Skeletal muscle cell (primary cell): ENCODE measurements around the gene PRRT1.

ENCODE experiments used
- DNase-seq: peaks from one replicate; pipeline ENCODE4 v3.0.0-alpha.2; 2010; ENCODE audit warnings: low read depth
- H3K4me3 ChIP-seq: 2 replicates; pipeline ENCODE4 v1.5.1; 2011; ENCODE audit warnings: low read depth, mild to moderate bottlenecking, control low read depth, low read length, moderate library complexity

The PRRT1 gene

DNA sequence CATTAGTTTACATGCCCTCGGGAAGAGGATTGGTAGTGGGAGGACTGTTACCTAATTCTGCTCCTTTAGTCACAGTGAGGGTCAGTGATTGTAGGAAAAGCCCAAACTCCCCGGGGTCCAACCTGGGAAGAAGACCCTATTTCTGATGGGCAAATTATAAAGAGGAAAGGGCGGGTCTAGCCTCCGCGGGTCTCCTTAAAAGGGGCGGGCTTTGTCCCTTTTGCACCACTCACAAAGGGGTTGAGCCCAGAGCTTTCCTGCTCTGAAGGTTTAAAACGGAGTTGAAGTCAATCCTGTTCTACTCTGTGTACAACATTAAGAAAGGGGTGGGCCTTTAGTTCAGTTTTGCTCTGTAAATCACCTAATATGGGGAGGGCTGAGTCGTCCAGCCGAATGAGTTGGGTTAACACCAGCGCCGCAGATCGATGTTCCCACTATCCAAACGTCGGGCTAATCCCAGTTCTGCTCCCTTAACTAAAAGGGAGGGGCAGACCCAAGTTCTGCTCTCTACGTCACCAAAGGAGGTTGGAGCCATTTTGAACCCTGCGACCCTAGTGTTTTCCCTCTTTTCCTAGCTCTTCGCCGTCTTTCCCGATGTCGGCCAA lies 25.5 kb upstream of the PRRT1 start:
- no peak for DNase-seq
- H3K4me3 ChIP-seq: peak overlapping the region; percentile 99

- H3K4me3 ChIP-seq: peak overlapping the region; percentile 99
- no peak for DNase-seq
Measured at GRCh38 chr6:32176476-32177182, 24.9 kb upstream of the PRRT1 start.

- DNase-seq: peak; percentile 94
- H3K4me3 ChIP-seq: peak within 1 kb of the TSS; percentile 99
Measured at GRCh38 chr6:32175711-32176475, 24.2 kb upstream of the PRRT1 start, which contains the start of gene AGPAT1. AGPAT1 (minus strand) TSS chr6:32176084; CDS start chr6:32171496, 4,588 bp downstream.

GRCh38 chr6:32175322-32175710 lies 23.6 kb upstream of the PRRT1 start:
- DNase-seq: no peak
- peak overlapping the region; percentile 99 for H3K4me3 ChIP-seq

- peak overlapping the region; percentile 99 for H3K4me3 ChIP-seq
- no peak for DNase-seq
Measured at GRCh38 chr6:32174416-32174815, 22.7 kb upstream of the PRRT1 start.

DNA sequence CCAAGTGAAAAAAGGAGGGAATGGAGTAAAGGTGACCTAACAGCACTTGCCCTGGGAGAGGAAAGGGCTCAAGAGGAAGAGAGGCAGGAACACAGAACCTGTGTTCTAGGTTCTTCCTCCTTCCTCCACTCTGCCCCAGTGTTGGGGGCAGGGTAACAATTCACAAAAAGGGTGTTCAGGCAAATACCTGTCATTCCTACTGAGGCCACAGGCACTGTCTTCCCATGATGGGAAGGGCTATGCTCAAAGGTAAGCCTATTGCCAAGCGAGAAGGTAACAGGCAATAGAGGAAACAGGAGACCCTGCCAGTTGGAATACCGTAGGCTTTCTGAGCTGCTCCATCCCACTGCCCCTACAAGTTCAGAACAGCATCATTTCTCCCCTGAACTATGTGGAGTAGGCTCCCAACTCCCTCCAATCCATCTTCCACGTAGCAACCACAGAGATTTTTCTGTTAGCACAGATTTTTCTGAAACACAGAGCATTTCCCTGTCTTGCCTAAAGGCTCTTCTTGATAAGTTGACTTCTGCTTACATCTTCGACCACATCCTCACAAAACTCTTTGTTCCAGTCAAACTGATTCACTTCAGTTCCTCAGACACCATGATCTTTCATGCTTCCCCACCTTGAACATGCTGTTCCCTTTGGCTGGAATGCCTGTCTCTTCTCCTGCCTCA lies 21.4 kb upstream of the PRRT1 start:
- H3K4me3 ChIP-seq: no peak overlapping the region
- DNase-seq: no peak

GRCh38 chr6:32171234-32171633 lies 19.5 kb upstream of the PRRT1 start:
- H3K4me3 ChIP-seq: no peak overlapping the region
- no peak for DNase-seq

GRCh38 chr6:32170294-32170693 lies 18.6 kb upstream of the PRRT1 start:
- no peak overlapping the region for H3K4me3 ChIP-seq
- DNase-seq: no peak

DNA sequence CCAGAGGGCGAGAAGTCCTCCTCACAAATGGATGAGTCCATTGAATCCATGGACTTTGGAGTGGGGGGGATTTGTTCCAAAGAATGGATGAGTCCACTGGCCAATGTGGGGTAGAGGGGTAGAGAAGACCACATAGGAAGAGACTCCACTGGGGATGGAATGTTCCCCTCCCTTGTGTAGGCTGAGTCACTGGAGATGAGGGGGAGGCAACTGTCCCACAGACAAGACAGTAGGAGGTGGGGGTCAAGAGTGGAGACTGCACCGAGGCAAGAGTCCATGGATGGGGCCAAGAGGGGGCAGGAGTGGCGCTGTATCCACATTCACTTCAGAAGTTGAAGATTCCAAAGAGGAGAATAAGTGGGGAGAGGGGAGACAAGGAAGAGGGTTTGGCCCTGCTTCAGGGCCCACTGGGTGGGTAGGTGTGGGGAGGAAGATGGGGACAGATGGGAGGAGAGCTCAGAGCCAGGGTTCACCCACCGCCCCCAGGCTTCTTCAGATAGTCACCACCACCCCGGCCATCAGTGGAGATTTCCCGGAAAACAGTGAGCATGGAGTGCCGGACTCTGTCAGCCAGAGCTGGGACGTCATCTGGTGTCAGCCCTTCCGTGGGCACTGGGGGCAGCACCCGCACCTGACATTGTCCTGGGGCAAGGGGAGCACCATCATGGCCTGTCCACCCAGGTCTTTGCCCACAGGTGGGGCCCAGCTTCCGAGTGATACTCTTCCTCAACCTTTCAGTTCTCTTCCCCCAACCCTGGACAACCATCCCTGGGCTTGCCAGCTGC lies 17.3 kb upstream of the PRRT1 start:
- no peak for DNase-seq
- H3K4me3 ChIP-seq: no peak overlapping the region

DNA sequence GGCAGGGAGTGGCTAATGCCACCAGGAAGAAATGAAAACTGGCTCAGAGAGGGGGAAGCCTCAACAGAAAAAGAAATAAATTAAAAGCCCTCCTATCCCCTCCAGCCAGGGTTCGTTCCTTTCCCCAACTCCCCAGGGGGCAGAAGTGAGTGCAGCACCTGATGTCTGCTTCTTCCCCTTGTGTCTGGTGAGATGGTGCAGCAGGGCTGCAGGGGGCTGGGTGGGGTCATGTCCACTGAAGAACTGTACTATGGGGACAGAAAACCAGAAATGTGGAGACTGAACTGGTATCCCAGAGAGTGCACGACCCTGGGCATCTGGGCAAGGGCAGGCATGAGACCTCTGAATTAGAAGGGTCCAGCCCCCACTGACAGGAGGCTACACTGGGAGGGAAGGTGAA lies 16.6 kb upstream of the PRRT1 start:
- H3K4me3 ChIP-seq: no peak overlapping the region
- no peak for DNase-seq

DNA sequence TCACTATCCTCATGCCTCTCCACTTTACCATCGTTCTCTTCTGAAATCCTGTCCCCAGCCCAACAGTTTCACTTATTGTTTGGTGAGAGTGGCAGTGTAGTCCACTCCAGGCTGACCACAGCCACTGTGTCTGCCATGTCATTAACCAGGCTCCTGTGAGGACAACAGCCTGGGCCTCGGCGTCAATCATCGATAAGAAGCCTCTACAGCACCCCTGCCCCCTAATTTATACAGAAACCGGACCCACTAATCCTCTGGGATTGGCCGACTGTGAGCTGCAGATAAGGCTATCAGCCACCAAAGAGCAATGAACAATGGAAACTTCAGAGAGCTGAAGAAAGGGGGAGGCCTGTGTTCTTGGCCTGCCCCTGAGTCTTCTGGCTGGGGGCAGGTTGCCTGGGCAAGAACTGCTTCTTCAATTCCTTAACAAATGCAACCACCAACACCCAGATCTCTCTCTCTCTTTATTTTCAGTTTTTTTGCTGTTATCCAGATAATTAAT lies 16.1 kb upstream of the PRRT1 start:
- no peak for DNase-seq
- H3K4me3 ChIP-seq: no peak overlapping the region

- no peak for DNase-seq
- no peak overlapping the region for H3K4me3 ChIP-seq
Measured at GRCh38 chr6:32167154-32167760, 15.5 kb upstream of the PRRT1 start.

- DNase-seq: no peak
- no peak overlapping the region for H3K4me3 ChIP-seq
Measured at GRCh38 chr6:32166411-32167061, 14.8 kb upstream of the PRRT1 start.

DNA sequence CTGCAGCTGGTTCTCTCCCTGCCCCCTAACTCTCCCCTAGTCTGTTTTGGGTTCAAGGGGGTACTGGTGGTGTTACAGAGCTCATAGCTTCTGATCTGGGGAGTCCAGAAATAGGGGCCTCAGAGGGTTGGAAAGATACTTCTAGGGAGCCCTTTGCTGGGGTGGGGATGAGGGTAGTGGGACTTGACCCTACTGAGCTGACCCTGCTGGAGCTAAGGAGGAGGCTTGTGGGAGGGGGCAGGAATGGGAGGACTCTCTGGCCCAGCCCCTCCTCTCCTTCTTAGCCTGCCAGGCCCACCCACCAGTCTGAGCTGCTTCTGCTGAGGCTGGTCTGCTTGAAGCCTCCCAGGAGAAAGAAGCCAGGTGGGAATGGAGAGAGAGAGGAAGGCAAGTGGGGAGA lies 12.6 kb upstream of the PRRT1 start, which contains the start of gene EGFL8:
EGFL8 (plus strand) TSS at position 301 of the 400 bp plus-strand sequence. CDS start 1,571 bp downstream, outside the sequence.
- no peak within 1 kb of the TSS for H3K4me3 ChIP-seq

DNA sequence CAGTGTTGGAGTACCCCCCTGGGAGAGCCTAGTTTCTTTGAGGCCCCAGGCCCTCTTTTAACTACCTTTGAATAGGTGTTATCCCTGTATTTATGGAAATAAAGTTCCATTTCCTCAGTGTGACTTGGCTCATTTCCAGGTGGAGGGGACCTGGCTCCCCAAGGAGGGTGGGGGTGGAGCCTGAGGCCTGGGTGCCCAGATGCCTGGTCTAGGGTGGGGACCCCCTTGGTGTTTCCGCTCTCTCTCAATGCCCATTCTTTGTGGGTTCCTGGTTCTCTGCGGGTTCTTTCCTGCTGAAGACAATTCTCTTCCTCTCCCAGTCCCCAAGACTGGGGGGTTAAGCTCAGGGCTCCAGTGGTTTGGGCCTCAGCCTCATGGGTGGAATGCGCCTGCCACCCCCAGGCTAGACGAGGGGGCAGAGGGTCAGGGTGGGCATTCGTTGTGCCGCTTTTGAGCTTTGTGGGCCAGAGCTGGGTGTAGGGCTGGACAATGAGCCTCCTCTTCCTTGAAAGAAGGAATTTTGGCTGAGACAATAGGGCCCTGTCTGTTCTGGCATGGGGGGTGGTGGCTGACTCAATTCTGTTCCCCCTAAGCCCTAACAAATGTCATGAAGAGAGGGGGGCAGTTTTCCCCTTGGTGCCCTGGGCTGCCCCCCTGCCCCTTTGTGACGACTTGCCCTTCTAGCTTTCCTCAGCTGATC lies 12.0 kb upstream of the PRRT1 start:
- no peak overlapping the region for H3K4me3 ChIP-seq
- no peak for DNase-seq

More for the DNA sequence above, 12.6 kb upstream of the PRRT1 start, which contains the start of gene EGFL8:
- DNase-seq: no peak

DNA sequence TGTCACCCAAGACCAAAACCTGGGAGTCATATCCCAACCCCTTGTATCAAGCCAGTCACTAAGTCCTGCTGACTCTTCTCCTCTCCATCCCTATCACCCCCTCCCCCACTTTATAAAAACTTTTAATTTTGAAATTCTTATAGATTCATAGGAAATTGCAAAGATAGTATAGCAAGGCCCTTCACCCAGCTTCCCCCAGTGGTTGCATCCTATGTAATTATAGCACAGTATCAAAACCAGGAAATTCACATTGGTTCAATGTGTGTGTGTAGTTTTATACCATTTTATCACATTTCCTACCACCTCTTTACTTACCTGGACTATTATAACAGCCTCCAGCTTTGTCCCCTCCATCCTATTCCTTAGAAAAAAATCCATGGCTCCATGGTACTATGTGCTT lies 6.3 kb upstream of the PRRT1 start:
- DNase-seq: no peak
- no peak overlapping the region for H3K4me3 ChIP-seq

DNA sequence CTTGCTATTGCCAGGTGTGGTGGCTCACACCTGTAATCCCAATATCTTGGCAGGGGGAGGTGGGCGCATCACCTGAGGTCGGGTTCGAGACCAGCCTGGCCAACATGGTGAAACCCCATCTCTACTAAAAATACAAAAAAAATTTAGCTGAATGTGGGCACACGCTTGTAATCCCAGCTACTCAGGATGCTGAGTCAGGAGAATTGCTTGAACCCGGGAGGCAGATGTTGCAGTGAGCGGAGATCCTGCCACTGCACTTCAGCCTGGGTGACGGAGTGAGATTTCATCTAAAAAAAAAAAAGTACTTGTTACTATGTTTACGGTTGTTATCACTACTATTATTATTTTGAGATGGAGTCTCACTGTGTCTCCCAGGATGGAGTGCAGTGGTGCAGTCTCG lies 5.2 kb upstream of the PRRT1 start:
- H3K4me3 ChIP-seq: no peak overlapping the region
- no peak for DNase-seq
